ENCODE data around the gene SLC39A7. TPM values are rescaled to one million over a fixed set of nuclear protein-coding genes. Genes with fewer than 3 reads are reported as not detected.

The SLC39A7 gene
- total and polyA plus RNA-seq, 3 experiments from 2014 or later, result 32.9 to 63.6 (median 63.1) TPM

GRCh38 chr6:33252759-33253158, 52.1 kb downstream of the SLC39A7 start:
- ChIA-PET CTCF (no interaction called here), POLR2A (no interaction called here)
- Mint-ChIP-seq H3K36me3 (peaks cover 0 to 40% (median 13%) of the 10 kb centered on the region in 3 donors), H3K4me3 (no peak overlapping the region), H3K27me3 (peaks cover 0 to 2% of the 10 kb centered on the region in 2 donors), H3K27ac (no peak overlapping the region), H3K9me3 (no peaks in the 10 kb centered on the region), H3K4me1 (peaks cover 32 to 42% (median 38%) of the 10 kb centered on the region in 3 donors)
- no peaks in the 10 kb centered on the region for H3K9me3 ChIP-seq (ENCODE audit: low read length)
- H3K4me1 ChIP-seq (ENCODE audit: insufficient read depth, low read length), result peaks cover 24% of the 10 kb centered on the region
- no peaks in the 10 kb centered on the region for H3K27me3 ChIP-seq (ENCODE audit: insufficient read depth, low read length, poor library complexity, severe bottlenecking)
- H3K4me3 ChIP-seq (ENCODE audit: low read length), result no peak overlapping the region
- DNase-seq, result no peak
- H3K36me3 ChIP-seq (ENCODE audit: insufficient read depth, low read length), result peaks cover 7% of the 10 kb centered on the region
- H3K27ac ChIP-seq (ENCODE audit: low read depth, low read length), result no peak overlapping the region

Other genes with a start within 250 kb of the SLC39A7 start
- 10 to 100 TPM; 14.0 to 16.5 TPM for gene HLA-DMA, start 247.8 kb upstream of the SLC39A7 start, total RNA-seq
- 35.0 TPM for gene HLA-DMA, start 247.8 kb upstream of the SLC39A7 start, polyA plus RNA-seq
- gene BRD2, start 232.3 kb upstream of the SLC39A7 start, total RNA-seq, result 100 to 1,000 TPM; 373 to 387 TPM
- gene BRD2, start 232.3 kb upstream of the SLC39A7 start, polyA plus RNA-seq, result 89.9 TPM
- gene HLA-DOA, start 191.3 kb upstream of the SLC39A7 start, total RNA-seq, result 1 to 10 TPM; 6.7 to 6.9 TPM
- 12.0 TPM for gene HLA-DOA, start 191.3 kb upstream of the SLC39A7 start, polyA plus RNA-seq
- gene HLA-DPA1, start 127.2 kb upstream of the SLC39A7 start, total RNA-seq, result 10 to 100 TPM; 69.8 to 71.7 TPM
- 156 TPM for gene HLA-DPA1, start 127.2 kb upstream of the SLC39A7 start, polyA plus RNA-seq
- 10 to 100 TPM; 20.8 to 25.1 TPM for gene HLA-DPB1, start 124.9 kb upstream of the SLC39A7 start, total RNA-seq
- gene HLA-DPB1, start 124.9 kb upstream of the SLC39A7 start, polyA plus RNA-seq, result 178 TPM
- gene COL11A2, start 8.4 kb upstream of the SLC39A7 start, total RNA-seq, result 1 to 10 TPM in 1 of 2 experiments, under 1 TPM in 1; 0.69 to 1.1 TPM
- not detected for gene COL11A2, start 8.4 kb upstream of the SLC39A7 start, polyA plus RNA-seq
- 10 to 100 TPM; 47.1 to 51.4 TPM for gene RXRB, start 202 bp upstream of the SLC39A7 start, total RNA-seq
- 8.5 TPM for gene RXRB, start 202 bp upstream of the SLC39A7 start, polyA plus RNA-seq
- 10 to 100 TPM; 21.3 to 23.5 TPM for gene HSD17B8, start 3.8 kb downstream of the SLC39A7 start, total RNA-seq
- 50.7 TPM for gene HSD17B8, start 3.8 kb downstream of the SLC39A7 start, polyA plus RNA-seq
- 10 to 100 TPM; 43.1 to 47.0 TPM for gene RING1, start 7.6 kb downstream of the SLC39A7 start, total RNA-seq
- gene RING1, start 7.6 kb downstream of the SLC39A7 start, polyA plus RNA-seq, result 10.1 TPM
- 10 to 100 TPM; 57.2 to 58.5 TPM for gene VPS52, start 71.0 kb downstream of the SLC39A7 start, total RNA-seq
- gene VPS52, start 71.0 kb downstream of the SLC39A7 start, polyA plus RNA-seq, result 13.4 TPM
- gene RPS18, start 71.2 kb downstream of the SLC39A7 start, total RNA-seq, result 1,000 to 10,000 TPM; 3,797 to 3,852 TPM
- 7,106 TPM for gene RPS18, start 71.2 kb downstream of the SLC39A7 start, polyA plus RNA-seq
- 1 to 10 TPM; 6.1 to 7.0 TPM for gene B3GALT4, start 76.3 kb downstream of the SLC39A7 start, total RNA-seq
- 35.3 TPM for gene B3GALT4, start 76.3 kb downstream of the SLC39A7 start, polyA plus RNA-seq
- gene WDR46, start 88.4 kb downstream of the SLC39A7 start, total RNA-seq, result 100 to 1,000 TPM; 112 to 117 TPM
- 76.0 TPM for gene WDR46, start 88.4 kb downstream of the SLC39A7 start, polyA plus RNA-seq
- 100 to 1,000 TPM; 118 to 119 TPM for gene PFDN6, start 88.7 kb downstream of the SLC39A7 start, total RNA-seq
- 37.4 TPM for gene PFDN6, start 88.7 kb downstream of the SLC39A7 start, polyA plus RNA-seq
- gene RGL2, start 98.1 kb downstream of the SLC39A7 start, total RNA-seq, result 10 to 100 TPM; 20.5 to 22.9 TPM
- gene RGL2, start 98.1 kb downstream of the SLC39A7 start, polyA plus RNA-seq, result 10.4 TPM
- 100 to 1,000 TPM; 211 to 213 TPM for gene TAPBP, start 113.2 kb downstream of the SLC39A7 start, total RNA-seq
- 500 TPM for gene TAPBP, start 113.2 kb downstream of the SLC39A7 start, polyA plus RNA-seq
- gene ZBTB22, start 116.9 kb downstream of the SLC39A7 start, total RNA-seq, result 1 to 10 TPM; 6.9 to 7.8 TPM
- 12.7 TPM for gene ZBTB22, start 116.9 kb downstream of the SLC39A7 start, polyA plus RNA-seq
- 100 to 1,000 TPM in 1 of 2 experiments, 10 to 100 TPM in 1; 88.2 to 106 TPM for gene DAXX, start 122.1 kb downstream of the SLC39A7 start, total RNA-seq
- 152 TPM for gene DAXX, start 122.1 kb downstream of the SLC39A7 start, polyA plus RNA-seq
- 10 to 100 TPM; 51.6 to 52.7 TPM for gene KIFC1, start 191.0 kb downstream of the SLC39A7 start, total RNA-seq
- gene KIFC1, start 191.0 kb downstream of the SLC39A7 start, polyA plus RNA-seq, result 0.39 TPM
- 10 to 100 TPM; 38.5 to 43.3 TPM for gene PHF1, start 210.1 kb downstream of the SLC39A7 start, total RNA-seq
- gene PHF1, start 210.1 kb downstream of the SLC39A7 start, polyA plus RNA-seq, result 76.5 TPM
- 100 to 1,000 TPM; 149 to 164 TPM for gene CUTA, start 217.2 kb downstream of the SLC39A7 start, total RNA-seq
- 451 TPM for gene CUTA, start 217.2 kb downstream of the SLC39A7 start, polyA plus RNA-seq
- 10 to 100 TPM; 22.6 to 24.9 TPM for gene SYNGAP1, start 219.2 kb downstream of the SLC39A7 start, total RNA-seq
- 1.0 TPM for gene SYNGAP1, start 219.2 kb downstream of the SLC39A7 start, polyA plus RNA-seq